Erythroblast (primary cell): ENCODE measurements around the gene HAGH.

Source experiments
- GATA1 ChIP-seq: IDR thresholded peaks from 2 replicates; pipeline ENCODE4 v1.6.1; 2011; ENCODE audit warnings: low read depth, mild to moderate bottlenecking, control low read depth, low read length, moderate library complexity
- POLR2A ChIP-seq: IDR thresholded peaks from 2 replicates; pipeline ENCODE4 v1.6.1; 2011; ENCODE audit warnings: mild to moderate bottlenecking, low read length

DNA sequence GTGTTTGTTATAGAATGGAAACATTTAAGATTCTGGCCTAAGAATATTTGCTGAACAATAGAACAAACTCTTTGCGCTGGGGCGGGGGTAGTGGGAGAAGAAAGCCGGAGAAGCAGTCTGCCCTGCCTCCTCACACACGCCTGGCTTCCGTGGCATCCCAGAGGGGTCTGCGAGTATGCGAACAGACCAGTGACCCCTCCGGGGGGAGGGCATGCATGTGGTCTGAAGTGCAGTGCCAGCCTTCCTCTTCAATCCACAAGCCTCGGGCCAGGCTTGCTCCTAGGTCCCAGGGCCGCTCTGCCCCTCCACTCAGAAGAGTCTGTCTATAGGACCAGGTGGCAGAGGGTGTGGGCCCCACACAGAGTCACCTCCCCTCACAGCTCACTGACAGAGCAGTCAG lies 19.0 kb downstream of the HAGH start:
- TF ChIP-seq POLR2A: no peak
- no peak for TF ChIP-seq GATA1
